NCI-H2107 (cell line): ENCODE measurements around the gene ZRANB3.
"Not testable (repeated sequence)": the region's sequence is repeated elsewhere in the genome, so short reads cannot be mapped to it uniquely, and the experiment has no call there.

Experiments used
- DNase-seq: peaks from one replicate; lab custom pipeline; 2025; lab: John Stamatoyannopoulos, UW

The ZRANB3 gene

DNA sequence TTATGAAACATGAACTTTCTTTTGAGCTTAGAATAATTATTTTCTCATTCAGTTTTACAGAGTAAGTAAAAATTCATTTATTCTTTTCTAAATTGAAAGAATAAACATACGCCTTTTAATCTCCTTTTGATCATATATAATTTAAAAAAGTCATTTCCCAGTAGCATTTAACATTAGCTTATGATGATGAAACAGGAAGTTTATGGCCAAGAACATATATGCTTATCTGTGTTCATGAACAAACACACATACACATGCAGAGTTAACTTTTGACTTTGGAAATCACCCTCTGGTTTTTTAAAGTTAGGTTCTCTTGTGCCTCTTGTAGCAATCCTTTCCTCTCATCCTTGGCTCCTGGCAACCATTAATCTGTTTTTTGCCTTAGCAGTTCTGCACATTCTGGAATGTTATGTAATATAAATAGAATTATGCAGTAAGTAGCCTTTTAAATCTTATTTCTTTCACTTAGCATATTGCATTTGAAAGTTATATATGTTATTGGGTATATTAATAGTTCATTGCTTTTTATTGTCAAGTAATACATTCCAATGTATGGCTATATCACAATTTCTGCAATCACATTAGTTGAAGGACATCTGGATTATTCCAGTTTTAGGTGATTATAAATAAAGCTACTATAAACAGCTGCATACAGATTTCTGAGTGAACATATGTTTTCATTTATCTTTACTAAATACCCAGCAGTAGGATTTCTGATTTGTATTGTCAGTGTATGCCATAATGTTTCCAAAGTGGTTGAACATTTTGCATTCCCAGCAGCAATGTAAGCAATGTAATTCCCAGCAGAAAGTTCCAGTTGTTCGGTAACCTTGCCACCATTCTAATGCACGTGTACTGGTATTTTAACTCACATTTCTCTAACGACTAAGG, 210.3 kb downstream of the ZRANB3 start:
- no peak for DNase-seq

DNA sequence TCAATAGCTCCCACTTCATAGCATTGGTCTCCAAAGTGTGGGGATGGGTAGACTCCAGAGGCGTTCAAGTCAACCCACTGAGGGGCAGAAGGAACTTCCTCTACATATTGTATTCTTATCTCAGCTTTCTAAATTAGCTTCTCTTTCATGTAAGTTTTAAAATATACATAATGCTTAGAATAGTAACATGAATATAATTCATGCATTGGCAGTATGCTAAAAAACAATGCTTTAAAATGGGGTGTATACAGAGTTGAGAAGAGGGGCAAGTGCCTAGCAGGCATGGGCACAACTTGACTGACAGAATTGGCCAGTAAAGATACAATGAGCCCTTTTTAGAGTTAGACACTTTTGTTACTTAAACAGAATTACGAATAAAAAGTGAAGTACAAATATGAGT, 212.2 kb downstream of the ZRANB3 start:
- no peak for DNase-seq

DNA sequence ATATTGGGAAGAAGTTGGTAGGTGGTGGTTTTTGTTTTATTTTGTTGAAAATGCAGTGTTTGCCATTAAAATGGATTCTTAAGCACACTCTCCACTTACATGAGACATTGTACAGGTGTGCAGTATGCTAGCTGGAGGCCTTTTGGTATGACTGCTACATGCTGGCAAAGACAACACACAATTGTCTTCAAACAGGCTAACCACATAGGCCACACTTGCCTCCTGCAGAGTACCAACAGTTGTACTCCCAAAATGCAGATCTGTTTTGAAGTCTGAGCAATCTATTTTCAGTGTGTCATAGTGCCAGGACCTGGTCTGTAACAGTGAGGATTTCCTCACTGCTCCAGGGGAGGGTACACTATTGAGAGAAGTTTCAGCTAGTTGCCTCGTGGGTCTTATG, 213.6 kb downstream of the ZRANB3 start:
- no peak for DNase-seq

DNA sequence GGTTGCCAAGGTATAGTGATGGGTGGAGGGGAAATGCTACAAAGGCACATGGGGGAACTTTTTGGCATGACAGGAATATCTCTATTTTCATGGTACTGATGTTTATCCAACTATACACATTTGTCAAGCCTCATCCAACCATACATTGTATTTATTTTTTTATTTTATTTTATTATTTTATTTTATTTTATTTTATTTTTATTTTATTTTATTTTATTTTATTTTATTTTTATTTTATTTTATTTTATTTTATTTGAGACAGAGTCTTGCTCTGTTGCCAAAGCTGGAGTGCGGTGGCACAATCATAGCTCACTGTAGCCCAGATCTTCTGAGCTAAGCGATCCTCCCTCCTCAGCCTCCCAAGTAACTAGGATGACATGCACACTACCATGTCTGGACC, 219.1 kb downstream of the ZRANB3 start:
- DNase-seq = no peak

DNA sequence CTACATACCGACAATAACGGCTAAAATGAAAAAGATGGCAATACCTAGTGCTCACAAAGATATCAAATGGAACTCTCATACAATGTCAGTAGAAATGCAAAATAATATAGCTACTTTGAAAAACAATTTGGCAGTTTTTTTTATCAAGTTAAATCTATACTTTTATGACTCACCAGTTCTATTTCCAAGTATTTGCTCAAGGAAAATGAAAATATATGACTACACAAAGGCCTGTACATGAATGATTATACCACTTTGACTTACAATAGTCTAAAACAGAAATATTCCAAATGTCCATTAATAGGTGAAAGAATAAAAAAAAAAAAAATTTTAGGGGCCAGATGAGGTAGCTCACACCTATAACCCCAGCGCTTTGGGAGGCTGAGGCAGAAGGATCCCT, 219.8 kb downstream of the ZRANB3 start:
- no peak for DNase-seq

DNA sequence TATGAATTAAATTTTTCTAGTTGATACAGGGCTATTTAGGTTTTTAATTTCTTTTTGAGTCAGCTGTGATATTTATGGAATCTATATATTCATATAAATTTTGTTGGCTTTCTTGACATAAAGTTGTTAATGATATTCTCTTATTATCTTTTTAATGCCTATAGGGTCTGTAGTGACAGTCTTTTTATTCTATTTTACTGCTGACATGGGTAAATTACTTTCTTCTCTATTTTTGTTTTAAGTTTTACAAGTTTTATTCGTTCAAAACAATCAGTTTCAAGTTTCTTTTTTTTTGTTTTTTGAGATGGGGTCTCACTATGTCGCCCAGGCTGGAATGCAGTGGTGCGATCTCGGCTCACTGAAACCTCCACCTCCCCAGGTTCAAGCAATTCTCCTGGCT, 226.3 kb downstream of the ZRANB3 start:
- no peak for DNase-seq

DNA sequence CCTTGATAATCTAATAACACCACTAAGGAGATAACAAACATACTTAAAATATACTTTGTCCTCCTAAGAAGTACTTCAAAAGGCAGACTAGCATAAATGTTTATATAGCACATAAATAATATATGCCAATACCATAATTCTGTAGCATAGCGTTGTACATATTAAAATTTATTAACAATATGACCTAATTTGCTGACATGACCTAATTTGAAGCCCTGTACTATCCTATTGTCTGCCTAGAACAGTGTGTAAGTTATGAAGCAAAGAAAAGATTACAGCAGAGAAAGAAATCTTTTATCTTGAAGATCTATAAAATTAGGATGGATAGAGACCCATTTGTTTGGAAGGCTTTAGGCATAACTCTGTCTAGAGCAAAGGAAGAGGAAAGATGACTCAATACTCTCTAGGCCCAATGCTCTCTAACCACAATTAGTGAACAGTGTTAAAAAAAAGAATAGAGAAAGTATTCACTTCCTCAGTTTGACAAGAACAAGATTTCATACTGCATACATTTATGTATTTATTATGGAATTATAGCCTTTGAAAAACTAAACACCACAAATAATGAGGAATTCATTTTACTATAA, 231.3 kb downstream of the ZRANB3 start:
- DNase-seq = no peak

DNA sequence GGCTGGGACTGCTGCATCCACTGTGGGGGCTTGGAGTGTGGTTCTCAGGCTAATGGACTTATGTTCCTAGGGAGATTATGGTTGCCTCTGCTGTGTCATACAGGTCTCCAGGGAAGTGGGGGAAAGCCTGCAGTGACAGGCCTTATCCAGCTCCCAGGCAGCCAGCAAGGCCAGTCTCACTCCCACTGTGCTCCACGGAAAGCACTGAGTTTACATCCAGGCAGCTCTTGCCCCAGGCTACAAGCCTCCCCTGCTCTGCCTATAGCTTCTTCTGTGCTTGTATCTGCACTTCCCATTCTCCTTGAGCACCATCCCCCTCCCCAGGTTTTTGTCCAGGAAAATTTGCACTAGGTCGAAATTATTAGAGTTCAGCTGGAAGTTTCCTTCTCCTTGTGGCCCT, 231.9 kb downstream of the ZRANB3 start:
- DNase-seq = no peak

DNA sequence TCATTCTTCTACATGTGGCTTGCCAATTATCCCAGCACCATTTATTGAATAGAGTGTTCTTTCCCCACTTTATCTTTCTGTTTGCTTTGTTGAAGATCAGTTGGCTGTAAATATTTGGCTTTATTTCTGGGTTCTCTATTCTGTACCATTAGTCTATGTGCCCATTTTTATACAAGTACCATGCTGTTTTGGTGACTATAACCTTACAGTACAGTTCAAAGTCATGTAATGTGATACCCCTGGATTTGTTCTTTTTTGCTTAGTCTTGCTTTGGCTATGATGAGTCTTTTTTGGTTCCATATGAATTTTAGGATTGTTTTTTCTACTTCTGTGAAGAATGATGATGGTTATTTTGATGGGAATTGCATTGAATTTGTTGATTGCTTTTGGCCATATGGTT, 243.9 kb downstream of the ZRANB3 start:
- DNase-seq = not testable (repeated sequence)

DNA sequence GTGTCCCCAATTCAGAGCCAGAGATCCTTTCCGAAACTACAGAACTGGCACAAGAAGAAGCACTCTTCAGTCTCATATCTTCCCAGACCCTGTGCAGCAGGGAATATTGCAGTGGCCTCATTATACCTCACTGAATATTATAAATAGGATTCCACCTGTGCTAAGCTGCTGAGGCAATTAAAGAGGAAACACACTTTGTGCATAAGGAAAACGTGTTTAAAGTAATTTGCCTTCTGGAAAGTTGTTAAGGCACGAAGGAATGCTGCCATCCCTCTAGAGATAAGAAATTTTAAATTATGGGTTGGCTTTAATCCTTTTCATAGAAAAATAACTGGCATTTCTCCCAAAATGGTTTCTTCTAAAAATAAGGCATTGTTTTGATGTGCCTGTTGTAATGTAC, 245.6 kb downstream of the ZRANB3 start:
- no peak for DNase-seq

DNA sequence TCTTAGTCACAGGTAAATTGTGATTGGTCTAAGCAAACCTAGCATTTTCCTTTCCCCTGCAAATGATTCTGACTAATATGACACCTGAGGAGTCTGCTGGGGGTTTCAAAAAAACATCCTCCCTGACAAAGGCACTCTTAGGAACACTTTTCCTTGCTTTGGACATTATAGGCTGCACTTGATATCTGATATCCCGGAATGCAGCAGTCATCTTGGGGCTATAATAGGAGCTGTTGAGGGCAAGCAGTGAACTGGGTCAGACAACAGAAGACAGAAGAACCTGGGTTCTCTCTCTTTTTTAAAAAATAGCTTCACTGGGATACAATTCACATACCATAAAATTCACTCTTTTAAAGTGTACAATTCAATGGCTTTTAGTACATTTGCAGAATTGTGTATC, 249.6 kb downstream of the ZRANB3 start:
- DNase-seq = no peak

DNA sequence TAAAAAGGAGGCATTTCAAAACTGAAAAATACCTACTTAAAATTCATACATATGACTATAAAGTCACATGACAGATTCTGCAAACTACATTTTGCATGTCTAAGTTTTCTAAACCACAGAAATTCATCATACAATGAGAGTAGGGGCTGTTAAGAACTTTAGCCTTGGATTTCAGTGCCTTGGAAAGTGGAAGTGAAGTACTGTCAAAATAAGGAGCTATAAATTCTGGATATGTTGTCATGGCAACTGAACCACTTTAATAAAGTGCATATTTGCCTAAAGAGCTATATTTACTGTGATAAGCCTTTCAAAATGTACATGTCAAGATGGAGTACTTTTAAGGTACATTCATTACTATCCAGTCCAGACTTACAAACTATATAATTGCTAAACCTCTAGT, 251.8 kb downstream of the ZRANB3 start:
- DNase-seq = no peak

DNA sequence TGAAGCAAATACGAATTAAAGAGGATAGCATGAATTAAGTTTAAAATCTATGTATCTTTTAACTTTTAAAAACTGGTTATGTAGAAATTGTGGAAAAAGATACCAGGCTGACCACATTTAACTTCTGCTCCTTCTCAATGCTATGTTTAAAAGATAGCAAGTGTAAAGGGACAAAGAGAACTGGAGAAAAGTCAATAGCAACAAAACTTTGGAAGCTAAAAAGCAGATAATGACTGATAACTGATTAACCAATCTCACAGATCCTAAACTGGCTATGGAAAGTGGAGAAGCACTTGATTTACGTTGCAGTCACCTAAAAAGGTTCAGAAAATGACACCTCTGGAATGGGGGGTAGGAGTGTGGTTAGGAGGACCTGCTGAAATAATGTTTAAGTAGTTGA, 254.5 kb downstream of the ZRANB3 start:
- no peak for DNase-seq

DNA sequence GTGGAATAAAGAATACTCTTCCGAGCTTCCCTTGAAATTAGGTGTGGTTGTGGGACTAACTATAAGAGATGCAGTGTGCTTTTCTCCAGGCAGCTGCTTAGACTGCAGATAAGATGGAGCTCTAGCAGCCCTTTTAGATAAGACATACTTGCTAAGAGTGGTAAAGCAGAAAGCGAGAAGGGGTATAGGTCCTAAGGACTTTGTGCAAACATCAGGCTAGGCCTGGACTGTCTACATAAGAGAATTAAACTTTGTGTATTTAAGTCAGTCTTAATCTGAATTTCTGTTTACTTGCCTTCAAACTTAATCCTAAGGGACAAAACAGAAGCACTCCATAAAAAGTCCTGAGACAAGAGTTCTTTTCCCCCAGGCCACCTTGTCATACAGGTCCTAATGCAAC, 260.0 kb downstream of the ZRANB3 start:
- DNase-seq = no peak

DNA sequence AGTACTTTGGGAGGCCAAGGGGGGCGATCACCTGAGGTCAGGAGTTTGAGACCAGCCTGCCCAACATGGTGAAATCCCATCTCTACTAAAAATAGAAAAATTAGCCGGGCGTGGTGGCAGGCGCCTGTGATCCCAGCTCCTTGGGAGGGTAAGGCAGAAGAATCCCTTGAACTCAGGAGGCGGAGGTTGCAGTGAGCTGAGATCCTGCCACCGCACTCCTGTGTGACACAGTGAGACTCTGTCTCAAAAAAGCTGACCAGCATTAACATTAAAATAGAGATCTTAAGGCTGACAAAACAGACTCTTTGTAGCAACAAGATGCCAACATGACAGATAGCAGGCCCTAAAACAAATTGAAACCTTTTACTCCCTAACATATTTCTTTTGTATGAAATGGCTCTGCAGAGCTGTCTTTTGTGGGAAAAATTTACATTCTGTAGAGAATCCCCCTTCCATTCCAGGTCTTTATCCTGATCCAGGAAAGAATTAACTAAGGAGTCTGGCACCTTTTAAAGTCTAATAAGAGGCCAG, 265.0 kb downstream of the ZRANB3 start:
- no peak for DNase-seq

DNA sequence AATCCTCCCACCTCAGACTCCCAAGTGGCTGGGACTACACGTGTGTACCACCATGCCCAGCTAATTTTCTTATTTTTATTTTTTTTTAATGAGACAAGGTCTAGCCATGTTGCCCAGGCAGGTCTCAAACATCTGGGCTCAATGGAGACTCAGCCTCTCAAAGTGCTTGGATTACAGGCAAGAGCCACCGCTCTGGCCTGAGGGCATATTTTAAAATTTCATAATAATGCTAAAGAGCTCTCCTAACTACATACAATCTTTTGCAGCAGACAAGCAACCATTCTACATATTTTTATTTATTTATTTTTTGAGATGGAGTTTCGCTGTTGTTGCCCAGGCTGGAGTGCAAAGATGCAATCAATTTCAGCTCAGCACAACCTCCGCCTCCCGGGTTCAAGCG, 271.9 kb downstream of the ZRANB3 start:
- no peak for DNase-seq

DNA sequence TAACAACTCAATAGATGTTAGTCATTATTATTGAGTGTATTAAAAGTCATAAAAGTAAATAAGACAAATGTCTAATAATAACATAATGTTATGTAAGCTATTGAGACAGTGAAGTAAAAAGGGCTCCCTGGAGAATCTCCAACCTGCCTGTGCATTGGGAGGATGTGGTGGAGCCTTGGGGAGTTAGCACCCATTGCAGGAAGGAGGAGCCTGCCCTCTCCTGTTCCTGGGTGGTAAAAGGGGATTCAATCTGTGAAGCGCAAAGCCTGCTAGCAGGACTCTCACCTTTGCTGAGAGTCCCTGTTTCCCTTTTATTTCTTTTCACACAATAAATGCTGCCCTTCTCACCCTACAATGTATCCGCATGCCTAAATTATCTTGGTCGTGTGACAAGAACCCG, 272.8 kb downstream of the ZRANB3 start:
- no peak for DNase-seq

DNA sequence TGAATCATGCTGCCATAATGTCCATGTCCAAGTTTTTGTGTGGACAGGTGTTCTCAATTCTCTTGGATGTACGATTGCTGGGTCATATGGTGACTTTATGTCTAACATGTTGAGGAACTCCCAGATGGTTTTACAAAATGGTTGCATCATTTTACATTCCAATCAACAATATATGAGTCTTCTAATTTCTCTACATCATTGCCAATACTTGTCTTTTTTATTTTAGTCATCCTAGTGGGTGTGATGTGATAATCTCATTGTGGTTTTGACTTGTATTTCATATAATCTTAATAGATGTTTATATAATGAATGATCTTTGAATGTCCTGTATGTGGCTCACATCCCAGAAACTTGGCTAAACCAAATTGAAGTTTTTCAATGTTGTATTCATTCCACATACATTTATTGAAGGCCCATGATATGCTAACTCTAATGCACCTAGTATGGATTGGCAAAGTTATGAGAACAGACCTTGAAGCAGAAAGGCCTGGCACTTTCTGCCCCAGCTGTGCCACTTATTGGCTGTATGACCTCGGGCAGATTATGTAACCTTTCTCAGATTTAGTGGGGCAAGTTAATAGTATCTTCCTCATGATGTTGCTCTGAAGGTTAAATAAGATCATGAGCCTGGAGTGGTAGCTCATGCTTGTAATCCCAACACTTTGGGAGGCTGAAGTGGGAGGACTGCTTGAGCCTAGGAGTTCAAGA, 273.5 kb downstream of the ZRANB3 start:
- DNase-seq = no peak

DNA sequence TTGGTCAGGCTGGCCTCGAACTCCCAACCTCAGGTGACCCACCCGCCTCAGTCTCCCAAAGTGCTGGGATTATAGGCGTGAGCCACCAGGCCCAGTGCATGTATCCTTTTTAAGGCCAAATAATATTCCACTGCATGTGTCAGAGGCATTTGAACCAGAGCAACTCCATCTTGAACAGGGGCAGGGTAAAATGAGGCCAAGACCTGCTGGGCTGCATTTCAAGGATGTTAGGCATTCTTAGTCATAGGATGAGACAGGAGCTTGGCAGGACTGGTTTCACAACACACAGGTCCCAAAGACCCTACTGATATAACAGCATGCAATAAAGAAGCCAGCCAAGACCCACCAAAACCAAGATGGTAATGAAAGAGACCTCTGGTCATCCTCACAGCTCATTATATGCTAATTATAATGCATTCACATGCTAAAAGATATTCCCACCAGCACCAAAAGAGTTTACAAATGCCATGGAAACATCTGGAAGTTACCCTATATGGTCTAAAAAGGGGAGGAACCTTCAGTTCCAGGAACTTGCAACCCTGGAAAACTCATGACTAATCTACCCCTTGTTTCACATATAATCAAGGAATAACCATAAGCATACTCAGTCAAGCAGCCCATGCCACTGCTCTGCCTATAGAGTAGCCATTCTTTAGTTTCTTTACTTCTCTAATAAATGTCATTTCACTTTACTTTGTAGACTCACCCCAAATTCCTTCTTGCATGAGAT, 274.3 kb downstream of the ZRANB3 start:
- DNase-seq = no peak

DNA sequence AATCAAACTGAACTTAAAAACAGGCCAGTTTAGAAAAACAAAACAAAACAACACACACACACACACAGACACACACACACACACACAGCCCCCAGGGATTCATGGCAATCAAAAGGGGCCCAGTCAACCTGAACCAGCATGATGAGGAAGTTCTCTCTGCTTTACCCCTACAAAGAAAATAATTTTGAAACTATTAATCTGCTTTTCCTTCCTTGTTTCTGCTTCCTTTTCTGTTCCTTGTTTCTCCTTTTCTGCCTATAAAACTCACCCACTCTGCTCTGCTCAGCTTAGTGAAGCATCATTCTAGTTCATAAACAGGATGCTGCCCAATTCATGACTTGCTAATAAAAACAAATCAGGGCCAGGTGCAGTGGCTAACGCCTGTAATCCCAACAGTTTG, 275.8 kb downstream of the ZRANB3 start:
- no peak for DNase-seq

DNA sequence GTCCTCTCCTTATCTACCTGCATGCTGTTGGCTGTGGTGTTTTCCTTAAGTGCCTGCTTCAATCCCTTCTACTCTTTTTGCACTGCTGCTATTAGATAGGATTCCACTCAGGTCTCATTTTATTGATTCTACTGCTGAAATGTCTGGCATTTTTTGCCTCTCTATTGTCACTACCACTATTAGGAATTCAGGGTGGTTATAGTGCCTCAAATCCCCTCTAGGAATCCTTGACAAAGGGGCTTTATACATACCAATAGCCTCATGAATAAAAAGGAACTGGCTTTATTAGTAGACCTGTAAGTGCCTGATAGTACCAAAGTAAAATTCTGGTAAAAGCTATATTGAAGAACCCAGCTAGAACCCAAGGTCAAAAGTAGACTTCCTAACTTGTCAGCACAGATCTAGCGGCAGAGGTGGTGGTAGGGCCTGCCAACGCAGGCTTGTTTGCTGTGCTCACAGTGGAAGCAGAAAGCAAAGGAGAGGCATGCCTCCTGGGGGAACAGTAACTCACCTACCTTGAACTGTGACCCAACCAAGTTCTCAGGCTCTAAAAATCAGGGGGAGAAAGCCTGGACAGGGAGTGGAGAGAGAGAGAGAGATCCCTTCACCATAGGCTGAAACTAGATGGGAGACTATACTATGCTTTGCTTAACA, 278.1 kb downstream of the ZRANB3 start:
- DNase-seq = no peak

DNA sequence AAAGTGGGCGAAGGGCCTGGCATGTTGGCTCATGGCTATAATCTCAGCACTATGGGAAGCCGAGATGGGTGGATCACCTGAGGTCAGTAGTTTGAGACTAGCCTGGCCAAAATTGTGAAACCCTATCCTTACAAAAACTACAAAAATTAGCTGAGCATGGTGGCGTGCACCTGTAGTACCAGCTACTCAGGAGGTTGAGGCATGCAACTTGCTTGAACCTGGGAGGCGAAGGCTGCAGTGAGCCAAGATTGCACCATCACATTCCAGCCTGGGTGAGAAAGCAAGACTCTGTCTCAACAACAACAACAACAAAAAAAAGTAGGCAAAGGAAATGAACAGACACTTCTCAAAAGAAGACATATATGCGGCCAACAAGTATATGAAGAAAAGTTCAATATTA, 282.4 kb downstream of the ZRANB3 start:
- no peak for DNase-seq
